HepG2 (cell line): ENCODE measurements around the gene ELP4. TPM values are rescaled to one million over a fixed set of nuclear protein-coding genes. Genes with fewer than 3 reads are reported as not detected.
A peak's percentile ranks its signal among the peaks of the same experiment; 100 is the strongest.

Experiments
- FOXM1 ChIP-seq: sonication (generic); formaldehyde crosslinking; IDR thresholded peaks from 2 replicates; pipeline ENCODE4 v1.5.0; 2020; ENCODE audit warnings: missing genetic modification reagents
- GTF3A ChIP-seq: sonication (generic); formaldehyde crosslinking; conservative IDR thresholded peaks from 2 replicates; pipeline ENCODE4 v1.4.0; 2020; ENCODE audit warnings: mild to moderate bottlenecking, missing genetic modification reagents
- JUND ChIP-seq: sonication (generic); formaldehyde crosslinking; IDR thresholded peaks from 2 replicates; pipeline ENCODE4 v1.8.0; 2022; ENCODE audit warnings: mild to moderate bottlenecking, missing genetic modification reagents
- KDM2A ChIP-seq: sonication (generic); formaldehyde crosslinking; IDR thresholded peaks from 2 replicates; pipeline ENCODE4 v1.4.0; 2020; ENCODE audit warnings: low read depth, missing genetic modification reagents, borderline replicate concordance
- KMT2B ChIP-seq: IDR thresholded peaks from 2 replicates; pipeline ENCODE4 v1.6.1; 2016; ENCODE audit warnings: missing genetic modification reagents, missing compliant biosample characterization
- LCORL ChIP-seq, 2 experiments: fragments of 450-650 bp in 1 of 2; sonication (generic) in 1 of 2; formaldehyde crosslinking in 1 of 2; IDR thresholded peaks; 2 replicates each; pipeline versions ENCODE4 v1.5.0 to v1.6.1; 2017 to 2020; ENCODE audit warnings: antibody characterized with exemption in 1 of 2, missing genetic modification reagents in 1 of 2
- MAZ ChIP-seq, 2 experiments: sonication (generic) in 1 of 2; formaldehyde crosslinking in 1 of 2; IDR thresholded peaks; 2 replicates each; pipeline versions ENCODE4 v1.5.0 to v1.6.1; 2012 to 2020; ENCODE audit warnings: low read depth in 2 of 2, mild to moderate bottlenecking in 2 of 2, borderline replicate concordance in 1 of 2, improper control_type of control experiment in 1 of 2, low read length in 1 of 2, missing genetic modification reagents in 1 of 2, moderate library complexity in 1 of 2
- MYC ChIP-seq: sonication (generic); formaldehyde crosslinking; IDR thresholded peaks from 2 replicates; pipeline ENCODE4 v1.9.0; 2021; ENCODE audit warnings: missing genetic modification reagents, borderline replicate concordance
- NCOA2 ChIP-seq: sonication (generic); formaldehyde crosslinking; IDR thresholded peaks from 2 replicates; pipeline ENCODE4 v1.8.0; 2022; ENCODE audit warnings: inconsistent platforms
- RBFOX2 ChIP-seq: fragments of 200-400 bp; formaldehyde crosslinking; IDR thresholded peaks from 2 replicates; pipeline ENCODE4 v1.6.1; 2017; ENCODE audit warnings: low read depth, mild to moderate bottlenecking, low read length
- SIX1 ChIP-seq: sonication (generic); formaldehyde crosslinking; IDR thresholded peaks from 2 replicates; pipeline ENCODE4 v1.4.0; 2020; ENCODE audit warnings: missing genetic modification reagents, borderline replicate concordance
- SOX6 ChIP-seq, 2 experiments: fragments of 450-650 bp in 1 of 2; sonication (generic) in 1 of 2; formaldehyde crosslinking in 1 of 2; IDR thresholded peaks; 2 replicates each; pipeline versions ENCODE4 v1.4.0 to v1.6.1; 2017 to 2020; ENCODE audit warnings: antibody characterized with exemption in 1 of 2, mild to moderate bottlenecking in 1 of 2, missing genetic modification reagents in 1 of 2
- TGIF2 ChIP-seq: IDR thresholded peaks from 2 replicates; pipeline ENCODE4 v1.6.1; 2016; ENCODE audit warnings: control low read depth, missing compliant biosample characterization
- TSC22D2 ChIP-seq: sonication (generic); formaldehyde crosslinking; IDR thresholded peaks from 2 replicates; pipeline ENCODE4 v1.5.1; 2020; ENCODE audit warnings: missing genetic modification reagents, mild to moderate bottlenecking, borderline replicate concordance
- ZNF225 ChIP-seq: sonication (generic); formaldehyde crosslinking; IDR thresholded peaks from 2 replicates; pipeline ENCODE4 v1.4.0; 2020; ENCODE audit warnings: mild to moderate bottlenecking, missing genetic modification reagents
- ZNF367 ChIP-seq: sonication (generic); formaldehyde crosslinking; IDR thresholded peaks from 2 replicates; pipeline ENCODE4 v1.4.0; 2020; ENCODE audit warnings: missing genetic modification reagents, borderline replicate concordance
- ZNF431 ChIP-seq: sonication (generic); formaldehyde crosslinking; IDR thresholded peaks from 2 replicates; pipeline ENCODE4 v1.9.0; 2022; ENCODE audit warnings: missing genetic modification reagents, low read depth, mild to moderate bottlenecking, borderline replicate concordance
- ZNF44 ChIP-seq: sonication (generic); formaldehyde crosslinking; IDR thresholded peaks from 2 replicates; pipeline ENCODE4 v1.5.1; 2020; ENCODE audit warnings: mild to moderate bottlenecking, missing genetic modification reagents
- ZNF616 ChIP-seq: sonication (generic); formaldehyde crosslinking; IDR thresholded peaks from 2 replicates; pipeline ENCODE4 v1.5.0; 2020; ENCODE audit warnings: low read depth, mild to moderate bottlenecking, missing genetic modification reagents
- ZNF75D ChIP-seq: sonication (generic); formaldehyde crosslinking; IDR thresholded peaks from 2 replicates; pipeline ENCODE4 v1.8.1; 2023; ENCODE audit warnings: missing genetic modification reagents, mild to moderate bottlenecking, borderline replicate concordance
- ZNF878 ChIP-seq: sonication (generic); formaldehyde crosslinking; IDR thresholded peaks from 2 replicates; pipeline ENCODE4 v1.8.1; 2023; ENCODE audit warnings: mild to moderate bottlenecking, missing genetic modification reagents, moderate library complexity
- ZZZ3 ChIP-seq: sonication (generic); formaldehyde crosslinking; IDR thresholded peaks from 2 replicates; pipeline ENCODE4 v1.4.0; 2020; ENCODE audit warnings: missing genetic modification reagents, mild to moderate bottlenecking, borderline replicate concordance
- polyA plus RNA-seq, 8 experiments: library from polyadenylated mRNA; depleted of rRNA in 3 of 8; stranded (reverse) in 7 of 8; unstranded in 1 of 8; fragments of >200 nt; fragmentation: Illumina TruSeq in 4 of 8; extraction: Trizol in 4 of 8; gene quantifications; 2 replicates each; pipeline versions ENCODE4 v1.2.1 to v1.2.3, GENCODE V29; 2011 to 2016; ENCODE audit warnings: low read depth in 4 of 8, missing spikeins in 1 of 8, mixed read lengths in 1 of 8; ENCODE audit not compliant: insufficient read depth in 1 of 8
- total RNA-seq, 5 experiments: library from RNA; depleted of rRNA; stranded (reverse); fragments of >200 nt; fragmentation: Illumina TruSeq; extraction: Trizol; gene quantifications; 2 replicates each; pipeline ENCODE4 v1.2.3, GENCODE V29; 2016; ENCODE audit warnings: low read depth in 1 of 5
- TF ChIP-seq, protein P1 (sequence below): sonication (generic); formaldehyde crosslinking; IDR thresholded peaks from 2 replicates; pipeline ENCODE4; 2020; ENCODE audit warnings: missing genetic modification reagents, mild to moderate bottlenecking, borderline replicate concordance
- TF ChIP-seq, protein P2 (sequence below): sonication (generic); formaldehyde crosslinking; IDR thresholded peaks from 2 replicates; pipeline ENCODE4 v1.4.0; 2020; ENCODE audit warnings: missing genetic modification reagents, mild to moderate bottlenecking, borderline replicate concordance

The ELP4 gene
- total and polyA plus RNA-seq, 2 of the 13 experiments (the other 11 are each of a cell fraction or from before 2014, with no cell fraction given), result 12.8 to 19.1 TPM

DNA sequence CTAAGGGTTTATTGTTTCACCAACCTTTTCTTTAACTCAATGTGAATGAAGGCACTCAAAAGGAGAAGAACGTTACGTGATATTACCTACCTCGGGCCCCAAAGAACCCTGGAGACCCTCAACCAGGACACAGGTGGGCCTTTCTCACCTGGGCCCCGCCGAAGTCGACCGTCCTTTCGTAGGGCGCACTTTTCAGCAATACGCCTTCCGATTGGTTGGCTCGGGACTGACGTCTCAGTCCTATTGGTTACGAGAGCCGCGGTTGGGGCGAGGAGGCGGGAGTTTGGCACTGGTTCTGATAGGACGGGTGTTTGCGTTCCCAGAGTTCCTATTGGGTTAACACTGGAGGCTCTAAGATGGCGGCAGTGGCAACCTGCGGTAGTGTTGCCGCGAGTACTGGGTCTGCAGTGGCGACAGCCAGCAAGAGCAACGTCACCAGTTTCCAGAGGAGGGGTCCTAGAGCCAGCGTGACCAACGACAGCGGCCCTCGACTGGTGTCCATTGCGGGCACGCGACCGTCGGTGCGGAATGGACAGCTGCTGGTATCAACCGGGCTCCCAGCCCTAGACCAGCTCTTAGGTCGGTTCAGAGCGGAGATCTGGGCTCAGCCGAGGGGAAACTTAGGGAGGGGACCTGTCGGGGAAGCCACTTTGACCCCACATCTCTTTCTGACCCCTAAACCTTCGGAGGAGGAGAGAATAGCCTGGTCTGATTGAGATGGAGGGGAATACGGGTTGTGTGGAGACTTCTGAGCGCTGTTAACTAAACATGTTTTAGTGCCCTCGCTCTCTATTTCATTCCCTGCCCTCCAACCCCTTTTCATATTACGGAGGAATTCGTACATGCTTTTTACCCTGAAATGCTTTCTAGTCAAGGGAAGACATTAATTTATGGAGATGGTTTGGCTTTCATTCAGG is at the start of gene ELP4, which contains the start of gene IMMP1L (continued):
- TF ChIP-seq LCORL (IDR thresholded peaks at IDR 0.05) (no peak), LCORL (CRISPR knock-in tag; IDR thresholded peaks at IDR 0.05) (peak; percentile 75), RBFOX2 (peak; percentile 64), KDM2A (CRISPR knock-in tag) (peak; percentile 69; the same call in 1 of the 2 replicates), TGIF2 (CRISPR knock-in tag) (0 out of 2 replicates have a peak, but pooled peaks have one; percentile 4), JUND (CRISPR knock-in tag) (0 out of 2 replicates have a peak, but pooled peaks have one; percentile 39), ZNF44 (CRISPR knock-in tag) (peak; percentile 44; the same call in 1 of the 2 replicates), ZNF75D (CRISPR knock-in tag) (no peak), ZZZ3 (CRISPR knock-in tag) (peak; percentile 81; the same call in 1 of the 2 replicates), KMT2B (CRISPR knock-in tag) (peak; percentile 98), NCOA2 (CRISPR knock-in tag) (peak; percentile 29), ZNF616 (CRISPR knock-in tag) (no peak), MYC (CRISPR knock-in tag) (peak; percentile 57; the same call in 1 of the 2 replicates), TSC22D2 (CRISPR knock-in tag) (no peak; the same call in 1 of the 2 replicates), ZNF431 (CRISPR knock-in tag) (no peak), GTF3A (0 out of 2 replicates have a peak, but pooled peaks have one; percentile 14), MAZ (IDR thresholded peaks at IDR 0.05; ENCODE audit: borderline replicate concordance, low read depth, low read length) (no peak), MAZ (CRISPR knock-in tag; IDR thresholded peaks at IDR 0.05; ENCODE audit: low read depth) (peak; percentile 87), ZNF367 (no peak), SIX1 (no peak), FOXM1 (CRISPR knock-in tag) (no peak), SOX6 (IDR thresholded peaks at IDR 0.05) (no peak), SOX6 (CRISPR knock-in tag; IDR thresholded peaks at IDR 0.05) (peak; percentile 70), ZNF878 (CRISPR knock-in tag) (0 out of 2 replicates have a peak, but pooled peaks have one; percentile 29), ZNF225 (CRISPR knock-in tag) (peak; percentile 85)
- TF ChIP-seq, protein P1, sequence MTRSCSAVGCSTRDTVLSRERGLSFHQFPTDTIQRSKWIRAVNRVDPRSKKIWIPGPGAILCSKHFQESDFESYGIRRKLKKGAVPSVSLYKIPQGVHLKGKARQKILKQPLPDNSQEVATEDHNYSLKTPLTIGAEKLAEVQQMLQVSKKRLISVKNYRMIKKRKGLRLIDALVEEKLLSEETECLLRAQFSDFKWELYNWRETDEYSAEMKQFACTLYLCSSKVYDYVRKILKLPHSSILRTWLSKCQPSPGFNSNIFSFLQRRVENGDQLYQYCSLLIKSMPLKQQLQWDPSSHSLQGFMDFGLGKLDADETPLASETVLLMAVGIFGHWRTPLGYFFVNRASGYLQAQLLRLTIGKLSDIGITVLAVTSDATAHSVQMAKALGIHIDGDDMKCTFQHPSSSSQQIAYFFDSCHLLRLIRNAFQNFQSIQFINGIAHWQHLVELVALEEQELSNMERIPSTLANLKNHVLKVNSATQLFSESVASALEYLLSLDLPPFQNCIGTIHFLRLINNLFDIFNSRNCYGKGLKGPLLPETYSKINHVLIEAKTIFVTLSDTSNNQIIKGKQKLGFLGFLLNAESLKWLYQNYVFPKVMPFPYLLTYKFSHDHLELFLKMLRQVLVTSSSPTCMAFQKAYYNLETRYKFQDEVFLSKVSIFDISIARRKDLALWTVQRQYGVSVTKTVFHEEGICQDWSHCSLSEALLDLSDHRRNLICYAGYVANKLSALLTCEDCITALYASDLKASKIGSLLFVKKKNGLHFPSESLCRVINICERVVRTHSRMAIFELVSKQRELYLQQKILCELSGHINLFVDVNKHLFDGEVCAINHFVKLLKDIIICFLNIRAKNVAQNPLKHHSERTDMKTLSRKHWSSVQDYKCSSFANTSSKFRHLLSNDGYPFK (CRISPR knock-in tag), result peak; percentile 95
- TF ChIP-seq, protein P2, sequence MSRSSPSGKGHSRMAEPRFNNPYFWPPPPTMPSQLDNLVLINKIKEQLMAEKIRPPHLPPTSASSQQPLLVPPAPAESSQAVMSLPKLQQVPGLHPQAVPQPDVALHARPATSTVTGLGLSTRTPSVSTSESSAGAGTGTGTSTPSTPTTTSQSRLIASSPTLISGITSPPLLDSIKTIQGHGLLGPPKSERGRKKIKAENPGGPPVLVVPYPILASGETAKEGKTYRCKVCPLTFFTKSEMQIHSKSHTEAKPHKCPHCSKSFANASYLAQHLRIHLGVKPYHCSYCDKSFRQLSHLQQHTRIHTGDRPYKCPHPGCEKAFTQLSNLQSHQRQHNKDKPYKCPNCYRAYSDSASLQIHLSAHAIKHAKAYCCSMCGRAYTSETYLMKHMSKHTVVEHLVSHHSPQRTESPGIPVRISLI, result peak; percentile 8; the same call in 1 of the 2 replicates
